GM19099 (cell line): ENCODE results near the gene SGTB.
A peak's percentile ranks its signal among the peaks of the same experiment; 100 is the strongest.

Source experiments
- POLR2A ChIP-seq: IDR thresholded peaks from 3 replicates; pipeline ENCODE4 v1.6.1; 2011; ENCODE audit warnings: low read depth; ENCODE audit not compliant: insufficient read length; ENCODE audit errors: extremely low read depth

SGTB gene

GRCh38 chr5:65630981-65631380 lies 90.9 kb downstream of the SGTB start:
- no peak for TF ChIP-seq POLR2A

- no peak for TF ChIP-seq POLR2A
Measured at GRCh38 chr5:65625743-65626142, 96.2 kb downstream of the SGTB start.

- peak; percentile 60 for TF ChIP-seq POLR2A
Measured at GRCh38 chr5:65624571-65625555, 97.0 kb downstream of the SGTB start, which contains the start of the genes SHLD3 and TRAPPC13. Gene SHLD3, plus strand, starts transcription at chr5:65625027. Its CDS starts 4,561 bp downstream, at chr5:65629588. Gene TRAPPC13, plus strand, starts transcription at chr5:65625027. Its CDS starts 34 bp downstream, at chr5:65625061.

- no peak for TF ChIP-seq POLR2A
Measured at GRCh38 chr5:65624025-65624570, 97.8 kb downstream of the SGTB start, which contains the start of gene TRIM23. Gene TRIM23, minus strand, starts transcription at chr5:65624333. Its CDS starts 59 bp downstream, at chr5:65624274.

GRCh38 chr5:65623482-65623881 lies 98.4 kb downstream of the SGTB start:
- no peak for TF ChIP-seq POLR2A

- no peak for TF ChIP-seq POLR2A
Measured at GRCh38 chr5:65620021-65620420, 101.9 kb downstream of the SGTB start.
